Activated T-cell treated with anti-CD3 and anti-CD28 coated beads for 1 hour (primary cell): ENCODE results near the gene ZNF488.

ENCODE experiments used
- DNase-seq: peaks from one replicate; pipeline ENCODE4 v3.0.0-alpha.2; 2020; ENCODE audit warnings: low read depth

The ZNF488 gene

DNA sequence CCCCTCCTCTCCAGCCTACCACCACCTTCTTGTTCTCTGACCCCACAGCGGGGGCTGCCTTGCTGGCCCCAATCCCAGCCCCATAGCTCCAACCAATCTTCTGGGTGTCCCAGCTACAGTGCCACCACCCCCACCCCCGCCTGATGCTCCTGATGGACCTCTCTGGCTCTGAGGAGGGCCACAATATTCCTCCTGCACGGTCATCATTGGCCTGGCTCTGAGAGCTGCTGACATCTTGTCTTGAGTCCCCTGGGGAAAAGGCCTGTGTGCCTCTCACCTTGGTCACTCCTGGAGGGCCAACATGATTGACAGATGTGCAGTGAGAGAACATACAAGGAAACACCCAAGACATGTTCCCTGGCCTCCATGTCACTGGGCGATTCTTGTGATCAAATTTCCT lies 54.2 kb downstream of the ZNF488 start:
- no peak for DNase-seq

DNA sequence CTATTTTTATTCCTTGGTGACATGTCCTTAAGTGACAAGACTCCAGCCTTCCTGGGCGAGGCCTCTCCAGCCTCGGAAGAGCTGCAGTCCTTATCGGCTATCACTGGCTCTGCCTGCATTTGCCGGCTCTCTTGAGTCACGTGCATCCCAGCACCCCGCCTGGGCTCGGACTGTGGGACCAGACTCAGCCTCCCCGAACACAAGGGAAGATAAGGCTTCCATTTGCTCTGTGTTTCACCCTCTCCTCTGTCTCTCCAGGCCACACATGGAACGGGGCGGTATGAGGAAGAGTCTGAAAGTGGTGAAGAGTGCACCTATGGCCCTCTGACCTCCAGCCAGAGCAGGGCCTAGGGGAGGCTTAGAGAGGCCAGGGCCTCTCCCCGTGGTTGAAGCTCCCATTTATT lies 57.2 kb downstream of the ZNF488 start:
- DNase-seq = no peak

DNA sequence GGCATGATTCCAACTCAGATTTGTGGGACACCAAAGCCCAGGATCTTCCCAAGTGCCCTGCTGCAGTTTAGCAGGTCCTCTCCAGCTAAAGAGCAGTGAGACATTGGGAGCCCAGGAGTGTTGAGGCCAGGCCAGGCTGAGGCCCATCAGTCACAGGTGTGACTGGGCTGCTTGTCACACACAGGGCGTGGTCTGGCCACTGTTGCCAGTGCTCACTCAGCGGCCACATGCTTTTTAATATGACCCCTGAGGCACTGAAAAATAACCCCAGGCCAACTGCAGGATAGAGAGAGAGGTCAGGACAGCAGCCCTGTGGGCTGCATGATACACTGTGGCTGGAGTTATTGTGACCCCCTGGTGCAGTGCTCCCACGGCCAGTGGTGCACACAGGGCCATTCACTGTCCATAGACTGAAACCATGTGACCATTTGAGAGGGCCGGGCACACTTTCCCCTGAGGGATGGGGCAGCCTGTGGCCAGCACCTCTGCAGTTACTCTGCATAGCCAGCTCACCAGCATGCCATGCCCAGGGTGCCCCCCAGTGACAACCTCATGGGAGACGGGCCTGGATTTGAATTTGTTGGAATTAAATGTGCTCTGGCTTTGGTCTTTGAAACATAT lies 57.7 kb downstream of the ZNF488 start:
- no peak for DNase-seq

DNA sequence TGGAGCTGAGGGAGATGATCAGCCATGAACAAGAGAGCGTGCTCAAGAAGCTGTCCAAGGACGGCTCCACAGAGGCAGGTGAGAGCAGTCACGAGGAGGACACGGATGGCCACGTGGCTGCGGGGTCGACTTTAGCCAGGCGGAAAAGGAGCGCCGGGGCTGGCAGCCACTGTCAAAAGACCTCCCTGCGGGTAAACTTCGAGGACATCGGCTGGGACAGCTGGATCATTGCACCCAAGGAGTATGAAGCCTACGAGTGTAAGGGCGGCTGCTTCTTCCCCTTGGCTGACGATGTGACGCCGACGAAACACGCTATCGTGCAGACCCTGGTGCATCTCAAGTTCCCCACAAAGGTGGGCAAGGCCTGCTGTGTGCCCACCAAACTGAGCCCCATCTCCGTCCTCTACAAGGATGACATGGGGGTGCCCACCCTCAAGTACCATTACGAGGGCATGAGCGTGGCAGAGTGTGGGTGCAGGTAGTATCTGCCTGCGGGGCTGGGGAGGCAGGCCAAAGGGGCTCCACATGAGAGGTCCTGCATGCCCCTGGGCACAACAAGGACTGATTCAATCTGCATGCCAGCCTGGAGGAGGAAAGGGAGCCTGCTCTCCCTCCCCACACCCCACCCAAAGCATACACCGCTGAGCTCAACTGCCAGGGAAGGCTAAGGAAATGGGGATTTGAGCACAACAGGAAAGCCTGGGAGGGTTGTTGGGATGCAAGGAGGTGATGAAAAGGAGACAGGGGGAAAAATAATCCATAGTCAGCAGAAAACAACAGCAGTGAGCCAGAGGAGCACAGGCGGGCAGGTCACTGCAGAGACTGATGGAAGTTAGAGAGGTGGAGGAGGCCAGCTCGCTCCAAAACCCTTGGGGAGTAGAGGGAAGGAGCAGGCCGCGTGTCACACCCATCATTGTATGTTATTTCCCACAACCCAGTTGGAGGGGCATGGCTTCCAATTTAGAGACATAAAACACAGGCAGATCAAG lies 58.5 kb downstream of the ZNF488 start:
- no peak for DNase-seq

DNA sequence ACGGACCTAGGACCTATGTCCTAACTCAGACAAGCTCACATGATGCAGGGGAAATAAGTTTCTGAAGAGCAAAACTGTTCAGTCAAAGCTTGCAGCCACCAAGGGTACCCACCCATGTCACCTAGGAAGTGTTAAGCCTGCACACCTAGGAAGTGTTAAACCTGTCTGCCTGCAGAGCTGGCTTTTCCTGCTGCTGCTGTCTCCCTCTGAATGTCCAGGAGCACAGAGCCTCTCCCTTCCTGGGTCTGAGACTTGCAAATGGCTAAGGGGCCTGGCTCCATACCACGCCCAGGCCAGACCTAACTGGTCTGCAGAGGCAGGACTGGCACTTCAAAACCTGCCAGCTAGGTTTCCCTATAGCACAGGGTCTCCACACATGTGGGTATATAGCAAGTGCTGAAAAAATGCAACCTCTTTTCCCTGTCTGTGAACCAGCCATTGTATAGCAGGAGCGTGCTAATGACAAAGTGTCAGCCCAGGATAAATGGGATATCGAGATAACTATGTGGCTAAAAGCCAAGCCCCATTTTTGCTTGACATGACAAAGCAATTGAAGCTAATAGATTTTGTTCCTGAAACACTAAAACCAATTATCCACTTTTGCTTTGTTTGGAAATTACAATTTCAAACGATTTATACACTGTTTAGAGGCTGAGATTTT lies 60.3 kb downstream of the ZNF488 start:
- DNase-seq = no peak

DNA sequence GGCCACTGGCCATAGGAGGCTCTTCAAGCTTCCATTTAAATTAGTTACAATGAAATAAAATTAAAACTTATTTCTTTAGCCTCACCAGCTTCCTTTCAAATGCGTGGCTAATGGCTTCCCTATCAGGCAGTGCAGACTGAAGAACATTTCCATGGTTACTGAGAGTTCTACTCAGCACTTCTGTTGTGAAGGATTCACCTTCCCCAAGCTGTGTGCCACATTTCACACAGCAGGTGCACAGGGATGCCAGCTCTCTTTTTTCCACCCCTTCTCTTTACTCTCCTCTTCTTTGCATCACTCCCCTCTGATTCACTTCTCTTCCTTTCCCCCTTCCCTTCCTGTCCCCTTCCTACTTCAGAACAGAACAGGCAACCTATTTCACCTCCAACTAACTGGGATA lies 61.0 kb downstream of the ZNF488 start:
- DNase-seq = no peak

DNA sequence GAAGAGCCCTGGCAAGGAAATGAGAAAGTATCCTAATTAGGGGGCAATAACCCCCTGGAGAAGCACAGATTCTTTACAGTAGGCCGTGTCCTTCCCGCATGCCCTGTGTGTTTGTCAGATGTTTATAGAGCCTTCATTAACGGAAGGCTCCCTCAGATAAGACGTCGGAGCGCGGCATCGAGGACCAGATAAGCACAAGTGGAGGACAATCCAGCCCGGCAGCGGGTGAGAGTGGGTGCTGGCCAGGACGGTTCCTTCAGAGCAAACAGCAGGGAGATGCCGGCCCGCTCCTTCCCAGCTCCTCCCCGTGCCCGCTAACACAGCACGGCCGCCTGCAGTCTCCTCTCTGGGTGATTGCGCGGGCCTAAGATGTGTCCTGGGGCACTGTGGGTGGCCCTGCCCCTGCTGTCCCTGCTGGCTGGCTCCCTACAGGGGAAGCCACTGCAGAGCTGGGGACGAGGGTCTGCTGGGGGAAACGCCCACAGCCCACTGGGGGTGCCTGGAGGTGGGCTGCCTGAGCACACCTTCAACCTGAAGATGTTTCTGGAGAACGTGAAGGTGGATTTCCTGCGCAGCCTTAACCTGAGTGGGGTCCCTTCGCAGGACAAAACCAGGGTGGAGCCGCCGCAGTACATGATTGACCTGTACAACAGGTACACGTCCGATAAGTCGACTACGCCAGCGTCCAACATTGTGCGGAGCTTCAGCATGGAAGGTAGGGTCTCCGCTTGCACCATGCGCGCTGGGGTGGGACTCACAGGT lies 61.6 kb downstream of the ZNF488 start, which contains the start of gene GDF2:
Gene GDF2 (plus strand): TSS at position 155 of the 762 bp plus-strand sequence. CDS start 215 bp downstream, at position 370.
- DNase-seq = no peak

DNA sequence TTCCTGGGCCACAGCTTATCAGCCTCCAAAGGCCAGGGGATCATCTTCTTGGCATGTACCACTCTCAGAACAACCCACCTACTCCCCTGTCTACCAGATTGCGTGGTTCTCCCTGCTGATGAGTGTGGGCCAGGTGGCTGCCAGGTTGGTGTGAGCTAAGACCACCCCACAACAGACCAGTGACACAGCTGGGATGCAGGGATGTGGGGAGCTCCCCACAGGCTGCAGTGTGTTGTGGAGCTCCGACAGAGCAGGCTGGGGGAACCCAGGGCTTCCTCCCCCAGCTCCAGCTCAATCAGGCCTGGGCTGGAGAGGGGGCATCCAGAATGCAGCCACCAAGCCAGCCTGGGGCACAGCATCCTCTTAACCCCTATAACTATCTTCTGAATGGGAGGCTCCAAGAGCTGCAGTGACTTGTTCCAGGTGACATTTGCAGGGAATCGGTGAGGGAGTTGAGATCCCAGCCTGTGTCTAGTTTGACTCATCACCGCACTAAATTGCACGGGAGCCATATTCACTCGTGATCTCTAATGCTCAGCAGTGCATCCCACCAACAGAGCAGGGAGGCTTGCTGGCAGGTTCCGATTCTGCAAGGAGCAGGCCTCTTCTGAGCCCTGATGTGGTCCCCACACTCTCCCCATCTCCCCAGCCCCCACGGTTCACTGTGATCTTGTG lies 62.4 kb downstream of the ZNF488 start:
- no peak for DNase-seq

DNA sequence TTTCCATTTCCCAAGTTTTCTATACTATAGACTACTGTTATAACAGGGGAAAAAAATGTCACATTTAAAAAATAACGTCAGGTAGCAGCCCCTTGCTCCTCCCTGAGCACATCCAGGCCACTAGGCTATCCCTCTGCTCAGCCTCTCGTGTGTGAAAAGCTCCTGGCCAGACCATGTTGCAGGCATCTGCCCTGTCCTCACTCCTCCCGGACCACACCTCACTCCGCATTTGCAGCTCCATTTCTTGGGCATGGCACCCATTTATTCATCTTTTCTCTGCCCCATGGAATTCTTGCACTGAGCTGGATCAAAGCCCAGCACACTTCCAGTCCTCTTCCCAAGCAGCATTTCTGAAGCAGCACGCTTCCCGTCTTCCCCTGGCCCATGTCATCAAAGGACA lies 63.3 kb downstream of the ZNF488 start:
- DNase-seq = no peak

DNA sequence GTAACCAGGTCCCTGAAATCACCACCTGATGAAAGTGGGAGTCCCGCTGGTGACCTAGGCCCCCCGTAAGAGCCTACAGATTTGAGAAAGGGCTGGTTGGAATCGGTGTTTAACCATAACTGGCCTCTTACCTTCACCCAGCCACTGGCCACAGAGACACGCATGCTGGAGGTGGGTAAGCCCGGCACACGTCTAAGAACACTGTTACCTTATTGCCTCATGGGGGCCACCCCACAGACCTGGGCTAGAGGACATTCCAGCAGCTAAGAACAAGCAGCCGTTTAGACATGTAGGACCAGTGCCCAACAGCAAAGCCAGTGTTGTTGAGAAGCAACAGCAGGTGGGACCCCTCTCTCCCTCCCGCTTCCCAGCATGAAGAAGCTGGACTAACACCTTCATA lies 64.3 kb downstream of the ZNF488 start:
- DNase-seq = no peak

DNA sequence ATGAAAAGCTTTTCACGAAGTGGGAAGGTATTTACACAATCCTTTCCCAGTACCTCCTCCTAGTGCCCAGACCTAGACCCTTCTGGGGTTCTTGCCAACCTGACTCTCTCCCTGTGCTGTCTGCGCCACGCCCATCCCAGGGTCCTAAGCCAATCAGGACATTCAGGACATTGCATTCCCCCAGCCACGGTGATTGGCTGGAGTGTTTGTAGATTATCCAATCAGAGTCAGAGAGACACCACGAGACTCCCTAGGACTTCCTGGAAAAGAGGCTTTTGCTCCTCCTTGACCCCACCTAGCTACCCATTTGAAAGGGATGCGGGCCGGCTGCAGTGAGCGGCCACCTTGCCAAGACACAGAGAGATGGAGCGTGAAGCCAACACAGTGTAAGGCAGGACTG lies 65.4 kb downstream of the ZNF488 start:
- DNase-seq = no peak

DNA sequence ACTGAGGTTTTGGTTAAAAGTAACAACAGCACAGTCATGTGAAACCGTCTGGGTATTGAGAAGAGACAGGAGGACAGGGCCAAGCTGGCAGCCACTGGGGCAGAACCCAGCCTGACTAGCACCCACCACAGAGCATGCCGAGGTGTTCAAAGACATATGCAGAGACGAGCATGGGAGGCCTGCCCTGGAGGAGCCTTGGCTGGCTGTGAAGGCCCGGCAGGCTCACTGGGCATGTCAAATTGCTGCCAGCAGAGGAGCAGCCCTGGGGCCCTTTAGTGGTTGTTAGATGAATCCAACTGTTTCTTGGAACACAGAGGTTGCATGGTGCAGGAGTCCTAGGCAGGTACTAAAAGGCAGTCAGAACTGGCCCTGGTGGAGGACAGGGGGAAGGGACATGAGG lies 66.8 kb downstream of the ZNF488 start:
- no peak for DNase-seq

DNA sequence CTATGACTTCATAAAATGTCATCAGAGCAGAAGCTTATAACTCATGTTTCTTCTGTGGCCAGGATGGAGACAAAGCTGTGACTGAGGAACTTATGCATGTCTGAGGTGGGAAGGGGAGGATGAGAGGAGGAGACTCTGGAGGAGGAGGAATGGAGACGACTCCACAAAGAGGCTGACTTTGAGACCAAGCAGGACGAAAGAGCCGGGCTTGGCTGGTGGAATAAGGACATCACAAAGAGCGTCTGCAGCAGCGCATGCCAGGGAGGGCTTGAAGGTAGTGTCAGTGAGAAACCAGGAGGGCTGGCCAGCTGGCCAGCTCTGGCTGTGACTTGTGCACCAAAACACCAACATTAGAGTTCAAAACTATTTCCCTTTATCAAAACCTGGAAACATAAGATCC lies 68.0 kb downstream of the ZNF488 start:
- no peak for DNase-seq
